OCI-LY7 (cell line): ENCODE measurements around the gene RHOT2. TPM values are rescaled to one million over a fixed set of nuclear protein-coding genes. Genes with fewer than 3 reads are reported as not detected.

Experiments used
- BruUV-seq: library from RNA; stranded (reverse); fragments of 400-500 nt; replicated peaks from 2 replicates; lab custom pipeline; 2021; lab: Mats Ljungman, UMichigan
- CTCF ChIA-PET: fragments of 300-600 bp; sonication (Branson Sonifier 250); formaldehyde crosslinking; loops from one replicate; lab custom pipeline; 2022; ENCODE audit warnings: antibody characterized with exemption; ENCODE audit not compliant: unreplicated experiment; lab: Charles Lee
- POLR2A ChIA-PET: fragments of 300-600 bp; sonication (Branson Sonifier 250); formaldehyde crosslinking; loops from one replicate; lab custom pipeline; 2022; ENCODE audit warnings: antibody characterized with exemption; lab: Charles Lee
- DNase-seq: peaks from one replicate; pipeline ENCODE4 v3.0.0-alpha.2; 2015; ENCODE audit warnings: low spot score
- H2AFZ ChIP-seq: fragments of 200-600 bp; sonication (generic), shearing (Covaris generic); 2 replicates; pipeline ENCODE4 v1.6.1; 2014; ENCODE audit warnings: mild to moderate bottlenecking, antibody characterized with exemption, low read length, moderate library complexity
- H3K27ac ChIP-seq: fragments of 200-600 bp; sonication (generic); 2 replicates; pipeline ENCODE4 v1.5.1; 2014; ENCODE audit warnings: mixed run types, low read depth, mild to moderate bottlenecking, moderate library complexity, low read length, inconsistent platforms; ENCODE audit not compliant: poor library complexity, severe bottlenecking
- H3K36me3 ChIP-seq: fragments of 200-600 bp; sonication (generic); 2 replicates; pipeline ENCODE4 v1.6.1; 2014; ENCODE audit warnings: mild to moderate bottlenecking, antibody characterized with exemption, low read length, moderate library complexity, mixed read lengths; ENCODE audit not compliant: insufficient read depth
- H3K4me1 ChIP-seq: fragments of 200-600 bp; sonication (generic); 2 replicates; pipeline ENCODE4 v1.5.1; 2014; ENCODE audit warnings: mild to moderate bottlenecking, low read length; ENCODE audit not compliant: insufficient read depth, poor library complexity, severe bottlenecking
- H3K4me2 ChIP-seq: fragments of 200-600 bp; sonication (generic); 2 replicates; pipeline ENCODE4 v1.6.1; 2014; ENCODE audit warnings: mild to moderate bottlenecking, low read length
- H3K4me3 ChIP-seq: fragments of 200-600 bp; sonication (generic); 2 replicates; pipeline ENCODE4 v1.5.1; 2014; ENCODE audit warnings: mild to moderate bottlenecking, low read depth, low read length; ENCODE audit not compliant: poor library complexity, severe bottlenecking
- H3K79me2 ChIP-seq: fragments of 200-600 bp; sonication (generic); 2 replicates; pipeline ENCODE4 v1.6.1; 2016; ENCODE audit warnings: low read depth, mild to moderate bottlenecking, low read length, moderate library complexity, mixed read lengths; ENCODE audit not compliant: insufficient read depth
- H3K9me2 ChIP-seq: fragments of 200-600 bp; sonication (generic); 2 replicates; pipeline ENCODE4 v1.6.1; 2016; ENCODE audit warnings: mild to moderate bottlenecking, low read length, mixed read lengths; ENCODE audit not compliant: insufficient read depth
- H3K9me3 ChIP-seq: fragments of 200-600 bp; sonication (generic); 2 replicates; pipeline ENCODE4 v1.6.1; 2014; ENCODE audit warnings: mild to moderate bottlenecking, mixed run types, low read length, mixed read lengths
- H4K20me1 ChIP-seq: fragments of 200-600 bp; sonication (generic); 2 replicates; pipeline ENCODE4 v1.6.1; 2014; ENCODE audit warnings: mild to moderate bottlenecking, antibody characterized with exemption, low read length, moderate library complexity, mixed read lengths; ENCODE audit not compliant: insufficient read depth
- CTCF ChIP-seq: fragments of 200-600 bp; sonication (generic); conservative IDR thresholded peaks from 2 replicates; pipeline ENCODE4 v1.5.1; 2014; ENCODE audit warnings: mild to moderate bottlenecking, antibody characterized with exemption, low read length, moderate library complexity, mixed read lengths
- EZH2phosphoT487 ChIP-seq: fragments of 200-600 bp; sonication (generic); IDR thresholded peaks from 2 replicates; pipeline ENCODE4 v1.6.1; 2018; ENCODE audit warnings: low read depth, borderline replicate concordance, mild to moderate bottlenecking, mixed run types, antibody characterized with exemption, low read length, moderate library complexity, mixed read lengths
- intact Hi-C: fragments of 100-400 bp; cut with micrococcal nuclease; formaldehyde crosslinking; loops from one replicate; pipeline ENCODE4 v1.10.0; 2022; ENCODE audit not compliant: unreplicated experiment
- total RNA-seq, 2 experiments: library from RNA; depleted of rRNA in 1 of 2; stranded (reverse); fragments of >200 nt in 1 of 2; shearing (Covaris generic) in 1 of 2; gene quantifications; 2 replicates each; pipeline ENCODE4 v1.2.3, GENCODE V29; 2014 to 2022

The RHOT2 gene
- total RNA-seq, 2 experiments from 2014 or later, result 133 to 136 TPM

GRCh38 chr16:680967-681745 lies 13.2 kb downstream of the RHOT2 start:
- ChIA-PET POLR2A (no interaction called here), CTCF (interaction anchor here (0.6 to 1.0 kb wide), 2 partner anchors 9 to 92 kb away, joined by 3 to 4 read pairs; partner anchors contain the start of gene WDR24)
- Histone ChIP-seq H3K4me2 (peak overlapping the region; percentile 88), H2AFZ (no peak overlapping the region), H3K9me2 (no peaks in the 10 kb centered on the region), H3K9me3 (no peaks in the 10 kb centered on the region), H3K79me2 (peaks cover 25% of the 10 kb centered on the region; the same call in 1 of the 2 replicates), H3K27ac (peak overlapping the region; percentile 63), H3K4me3 (peak overlapping the region; percentile 82), H3K4me1 (peaks cover 40% of the 10 kb centered on the region), H4K20me1 (peaks cover 5% of the 10 kb centered on the region; the same call in 1 of the 2 replicates), H3K36me3 (peaks cover 35% of the 10 kb centered on the region)
- intact Hi-C loops, result loop anchor here (5.0 kb wide), 1 partner anchor 41 kb away; the partner anchor contains the start of gene ANTKMT
- peak; percentile 58 for DNase-seq
- no peak for TF ChIP-seq EZH2phosphoT487
- TF ChIP-seq CTCF, result peak; percentile 47; the same call in 1 of the 2 replicates
- no TSS peak for BruUV-seq

- H3K79me2 ChIP-seq, result peaks cover 25% of the 10 kb centered on the region; the same call in 1 of the 2 replicates
- peaks cover 40% of the 10 kb centered on the region for H3K4me1 ChIP-seq
- TF ChIP-seq EZH2phosphoT487 (no peak), CTCF (no peak)
- peak overlapping the region; percentile 82 for H3K4me3 ChIP-seq
- H4K20me1 ChIP-seq, result peaks cover 5% of the 10 kb centered on the region; the same call in 1 of the 2 replicates
- no peaks in the 10 kb centered on the region for H3K9me2 ChIP-seq
- H3K4me2 ChIP-seq, result peak overlapping the region; percentile 88
- intact Hi-C loops, result loop anchor here (5.0 kb wide), 1 partner anchor 40 kb away; the partner anchor contains the start of gene ANTKMT
- peaks cover 42% of the 10 kb centered on the region for H3K36me3 ChIP-seq
- no peaks in the 10 kb centered on the region for H3K9me3 ChIP-seq
- DNase-seq, result no peak
- CTCF ChIA-PET, result interaction anchor here (0.6 kb wide), 1 partner anchor 93 kb away, joined by 3 read pairs; no protein-coding TSS in a partner anchor
- no peak overlapping the region for H3K27ac ChIP-seq
- POLR2A ChIA-PET, result no interaction called here
- BruUV-seq, result TSS peak; percentile 95
- H2AFZ ChIP-seq, result no peak overlapping the region
Measured at GRCh38 chr16:681746-682427, 14.0 kb downstream of the RHOT2 start.
